Measurements from ENCODE around the gene CNTROB. TPM values are rescaled to one million over a fixed set of nuclear protein-coding genes. Genes with fewer than 3 reads are reported as not detected.
A peak's percentile ranks its signal among the peaks of the same experiment; 100 is the strongest.

CNTROB gene
- total RNA-seq, 4 donors from 2014 or later: 3.6 to 14.3 (median 7.2) TPM

DNA sequence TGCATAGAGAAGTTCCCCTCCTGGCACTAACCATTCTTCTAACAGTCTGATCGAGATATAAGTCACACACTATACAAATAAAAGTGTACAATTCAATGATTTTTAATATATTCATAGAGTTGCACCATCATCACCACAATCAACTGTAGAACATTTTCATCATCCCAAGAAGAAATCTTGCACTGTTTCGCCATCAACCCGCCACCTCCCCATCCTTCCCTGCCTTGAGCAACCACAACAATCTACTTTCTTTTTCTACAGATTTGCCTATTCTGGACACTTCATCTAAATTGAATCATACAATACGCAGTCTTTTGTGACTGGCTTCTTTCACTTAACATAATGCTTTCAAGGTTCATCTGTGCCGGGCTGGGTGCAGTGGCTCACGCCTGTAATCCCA lies 37.4 kb downstream of the CNTROB start:
- H3K4me3 ChIP-seq: no peak overlapping the region
- no peak for DNase-seq
- TF ChIP-seq, protein P1, sequence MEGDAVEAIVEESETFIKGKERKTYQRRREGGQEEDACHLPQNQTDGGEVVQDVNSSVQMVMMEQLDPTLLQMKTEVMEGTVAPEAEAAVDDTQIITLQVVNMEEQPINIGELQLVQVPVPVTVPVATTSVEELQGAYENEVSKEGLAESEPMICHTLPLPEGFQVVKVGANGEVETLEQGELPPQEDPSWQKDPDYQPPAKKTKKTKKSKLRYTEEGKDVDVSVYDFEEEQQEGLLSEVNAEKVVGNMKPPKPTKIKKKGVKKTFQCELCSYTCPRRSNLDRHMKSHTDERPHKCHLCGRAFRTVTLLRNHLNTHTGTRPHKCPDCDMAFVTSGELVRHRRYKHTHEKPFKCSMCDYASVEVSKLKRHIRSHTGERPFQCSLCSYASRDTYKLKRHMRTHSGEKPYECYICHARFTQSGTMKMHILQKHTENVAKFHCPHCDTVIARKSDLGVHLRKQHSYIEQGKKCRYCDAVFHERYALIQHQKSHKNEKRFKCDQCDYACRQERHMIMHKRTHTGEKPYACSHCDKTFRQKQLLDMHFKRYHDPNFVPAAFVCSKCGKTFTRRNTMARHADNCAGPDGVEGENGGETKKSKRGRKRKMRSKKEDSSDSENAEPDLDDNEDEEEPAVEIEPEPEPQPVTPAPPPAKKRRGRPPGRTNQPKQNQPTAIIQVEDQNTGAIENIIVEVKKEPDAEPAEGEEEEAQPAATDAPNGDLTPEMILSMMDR (IDR thresholded peaks at IDR 0.05 in 4 of 5, conservative IDR thresholded peaks at IDR 0.05 in 1 of 5): no peak
- TF ChIP-seq POLR2A (IDR thresholded peaks at IDR 0.05): no peak
- ATAC-seq: no peak
- in situ Hi-C loops (cut with MboI; ENCODE audit: low sequenced_read_pairs in 4 of 4): no loop called here
- no peak overlapping the region for H3K27ac ChIP-seq
- peaks cover 7 to 11% of the 10 kb centered on the region in 2 donors for H3K4me1 ChIP-seq
- no peaks in the 10 kb centered on the region for H3K9me3 ChIP-seq
- H3K27me3 ChIP-seq: no peaks in the 10 kb centered on the region
- intact Hi-C loops (cut with DNase I; ENCODE audit: low total_unique reads): no loop called here
- H3K36me3 ChIP-seq: no peaks in the 10 kb centered on the region

- H3K4me3 ChIP-seq: no peak overlapping the region
- H3K9me3 ChIP-seq: no peaks in the 10 kb centered on the region
- DNase-seq (no peak), ATAC-seq (no peak)
- no peak overlapping the region for H3K27ac ChIP-seq
- TF ChIP-seq POLR2A (IDR thresholded peaks at IDR 0.05): no peak
- TF ChIP-seq, protein P1 (IDR thresholded peaks at IDR 0.05 in 4 of 5, conservative IDR thresholded peaks at IDR 0.05 in 1 of 5): no peak
- H3K27me3 ChIP-seq: no peaks in the 10 kb centered on the region
- intact Hi-C loops (cut with DNase I; ENCODE audit: low total_unique reads): loop anchor here (2.0 kb wide), 1 partner anchor 17 kb away; no protein-coding TSS in a partner anchor
- in situ Hi-C loops (cut with MboI; ENCODE audit: low sequenced_read_pairs in 4 of 4): no loop called here
- peaks cover 7 to 11% of the 10 kb centered on the region in 2 donors for H3K4me1 ChIP-seq
- no peaks in the 10 kb centered on the region for H3K36me3 ChIP-seq
These were observed 39.6 kb downstream of the CNTROB start for GRCh38 chr17:7971651-7972050.

DNA sequence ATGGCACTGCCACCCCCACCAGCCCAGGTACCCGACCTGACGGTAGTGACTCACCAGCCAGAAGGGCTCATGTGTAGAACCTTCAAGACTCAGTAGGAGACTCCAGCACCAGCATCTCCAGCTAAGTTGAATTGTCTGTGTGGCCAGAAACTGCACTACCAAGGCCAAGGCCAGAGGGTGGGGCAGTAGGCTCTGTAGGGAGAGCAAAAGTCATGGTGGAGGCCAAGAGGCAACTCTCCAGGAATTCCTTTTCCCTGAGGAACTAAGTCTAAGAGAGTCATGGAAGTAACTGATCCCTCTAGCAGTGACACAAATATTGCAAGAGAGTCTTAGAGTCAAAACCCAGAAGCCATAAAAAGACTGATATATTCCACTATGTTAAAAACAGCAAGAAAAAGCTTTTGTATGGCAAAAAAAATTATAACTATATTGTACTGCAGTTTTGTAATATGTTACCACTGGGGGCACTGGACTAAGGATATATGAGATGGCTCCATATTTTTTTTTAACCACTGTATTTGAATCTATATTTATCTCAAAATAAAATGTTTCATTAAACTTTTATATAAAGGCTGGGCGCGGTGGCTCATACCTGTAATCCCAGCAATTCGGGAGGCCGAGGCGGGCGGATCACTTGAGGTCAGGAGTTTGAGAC lies 40.3 kb downstream of the CNTROB start:
- Histone ChIP-seq H3K4me3 (no peak overlapping the region), H3K27ac (peak overlapping the region in 2 of 4 donors; percentile 52 to 55), H3K9me3 (no peaks in the 10 kb centered on the region), H3K36me3 (no peaks in the 10 kb centered on the region), H3K27me3 (no peaks in the 10 kb centered on the region), H3K4me1 (peaks cover 7 to 11% of the 10 kb centered on the region in 2 donors)
- peak; percentile 95 to 100 for ATAC-seq
- intact Hi-C loops (cut with DNase I; ENCODE audit: low total_unique reads) (loop anchor here (2.0 kb wide), 1 partner anchor 17 kb away; no protein-coding TSS in a partner anchor), in situ Hi-C loops (cut with MboI; ENCODE audit: low sequenced_read_pairs in 4 of 4) (no loop called here)
- TF ChIP-seq, protein P1 (IDR thresholded peaks at IDR 0.05 in 4 of 5, conservative IDR thresholded peaks at IDR 0.05 in 1 of 5): peak in 3 of 5 experiments; percentile 10 to 25 (median 20)
- no peak for TF ChIP-seq POLR2A (IDR thresholded peaks at IDR 0.05)
- DNase-seq: peak; percentile 14 to 75

GRCh38 chr17:7974638-7975131 lies 42.7 kb downstream of the CNTROB start:
- H3K27me3 ChIP-seq: no peaks in the 10 kb centered on the region
- TF ChIP-seq, protein P1 (IDR thresholded peaks at IDR 0.05 in 4 of 5, conservative IDR thresholded peaks at IDR 0.05 in 1 of 5): no peak
- no peak for TF ChIP-seq POLR2A (IDR thresholded peaks at IDR 0.05)
- H3K27ac ChIP-seq: no peak overlapping the region
- no peaks in the 10 kb centered on the region for H3K9me3 ChIP-seq
- no peaks in the 10 kb centered on the region for H3K36me3 ChIP-seq
- ATAC-seq: no peak
- H3K4me1 ChIP-seq: peaks cover 7 to 11% of the 10 kb centered on the region in 2 donors
- no peak for DNase-seq
- in situ Hi-C loops (cut with MboI; ENCODE audit: low sequenced_read_pairs in 4 of 4): loop anchor here in 3 of 4 donors (25.0 kb wide), 2 partner anchors 112 to 237 kb away; partner anchors contain the start of genes CYB5D1 (in 2 of the 3), NAA38 (in 2 of the 3) and TMEM88 (in 2 of the 3)
- no peak overlapping the region for H3K4me3 ChIP-seq
- intact Hi-C loops (cut with DNase I; ENCODE audit: low total_unique reads): no loop called here
